ENCODE data around the gene SERPINB6.
A peak's percentile ranks its signal among the peaks of the same experiment; 100 is the strongest.

The SERPINB6 gene

DNA sequence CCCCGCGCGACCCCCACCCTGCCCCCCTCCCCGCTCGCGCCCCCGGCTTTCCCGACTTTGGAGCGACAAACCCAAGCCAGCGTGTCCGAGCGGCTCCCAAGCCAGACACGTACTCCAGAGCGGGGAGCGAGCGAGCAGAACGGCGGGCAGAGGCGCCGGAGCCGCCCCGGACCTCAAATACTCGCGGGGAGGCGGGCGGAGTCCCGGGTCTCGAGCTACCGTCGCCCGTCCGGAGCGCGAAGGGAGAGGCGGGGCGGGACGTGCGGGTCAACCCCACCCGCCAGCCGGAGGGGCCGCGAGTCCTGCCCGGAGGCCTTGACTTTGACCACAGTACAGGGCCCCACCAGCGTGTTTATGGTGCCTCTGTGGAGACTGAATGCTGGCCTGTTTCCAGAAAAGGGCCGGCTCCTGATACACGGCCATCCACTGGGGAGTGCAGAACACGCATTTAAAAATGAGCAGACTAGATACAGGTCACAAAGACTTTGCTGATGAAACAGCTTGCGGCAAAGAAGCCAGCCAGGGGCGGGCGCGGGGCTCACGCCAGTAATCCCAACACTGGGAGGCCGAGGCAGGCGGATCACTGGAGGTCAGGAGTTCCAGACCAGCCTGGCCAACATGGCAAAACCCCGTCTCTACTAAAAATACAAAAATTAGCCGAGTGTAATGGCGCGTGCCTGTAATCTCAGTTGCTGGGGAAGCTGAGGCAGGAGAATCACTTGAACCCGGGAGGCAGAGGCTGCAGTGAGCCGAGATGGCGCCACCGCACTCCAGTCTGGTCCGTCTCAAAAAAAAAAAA, at the start of gene SERPINB6:
Gene SERPINB6 (minus strand): TSS at position 148 of the 799 bp plus-strand sequence. CDS start 12,235 bp downstream, outside the sequence.
- Histone ChIP-seq H3F3A (ENCODE audit: insufficient read depth, low read length) (no peaks in the 10 kb centered on the region), H3K4me2 (ENCODE audit: low read length) (peak within 1 kb of the TSS; percentile 64), H3K27me3 (ENCODE audit: insufficient read depth, low read length) (peaks cover 9% of the 10 kb centered on the region; the same call in 1 of the 2 replicates), H4K20me1 (ENCODE audit: insufficient read depth, low read length) (no peaks in the 10 kb centered on the region), H3K36me3 (ENCODE audit: insufficient read depth, low read length) (no peaks in the 10 kb centered on the region; the same call in 1 of the 2 replicates), H3K9me2 (ENCODE audit: low read depth, low read length) (no peaks in the 10 kb centered on the region), H3K9me3 (ENCODE audit: low read length) (peaks cover 3% of the 10 kb centered on the region; the same call in 1 of the 2 replicates), H3K79me2 (ENCODE audit: insufficient read depth, low read length) (no peaks in the 10 kb centered on the region), H2AFZ (ENCODE audit: low read length) (no peak within 1 kb of the TSS), H3K4me3 (ENCODE audit: low read depth, low read length, poor library complexity, severe bottlenecking) (peak within 1 kb of the TSS; percentile 64), H3K4me1 (ENCODE audit: insufficient read depth, low read length, severe bottlenecking) (peaks cover 7% of the 10 kb centered on the region), H3K9ac (ENCODE audit: low read length) (peak within 1 kb of the TSS; percentile 51), H3K27ac (ENCODE audit: low read depth, low read length, poor library complexity, severe bottlenecking) (no peak within 1 kb of the TSS)
- no peak for TF ChIP-seq EZH2 (IDR thresholded peaks at IDR 0.05; ENCODE audit: borderline replicate concordance, low read length)
- TF ChIP-seq, protein P1, sequence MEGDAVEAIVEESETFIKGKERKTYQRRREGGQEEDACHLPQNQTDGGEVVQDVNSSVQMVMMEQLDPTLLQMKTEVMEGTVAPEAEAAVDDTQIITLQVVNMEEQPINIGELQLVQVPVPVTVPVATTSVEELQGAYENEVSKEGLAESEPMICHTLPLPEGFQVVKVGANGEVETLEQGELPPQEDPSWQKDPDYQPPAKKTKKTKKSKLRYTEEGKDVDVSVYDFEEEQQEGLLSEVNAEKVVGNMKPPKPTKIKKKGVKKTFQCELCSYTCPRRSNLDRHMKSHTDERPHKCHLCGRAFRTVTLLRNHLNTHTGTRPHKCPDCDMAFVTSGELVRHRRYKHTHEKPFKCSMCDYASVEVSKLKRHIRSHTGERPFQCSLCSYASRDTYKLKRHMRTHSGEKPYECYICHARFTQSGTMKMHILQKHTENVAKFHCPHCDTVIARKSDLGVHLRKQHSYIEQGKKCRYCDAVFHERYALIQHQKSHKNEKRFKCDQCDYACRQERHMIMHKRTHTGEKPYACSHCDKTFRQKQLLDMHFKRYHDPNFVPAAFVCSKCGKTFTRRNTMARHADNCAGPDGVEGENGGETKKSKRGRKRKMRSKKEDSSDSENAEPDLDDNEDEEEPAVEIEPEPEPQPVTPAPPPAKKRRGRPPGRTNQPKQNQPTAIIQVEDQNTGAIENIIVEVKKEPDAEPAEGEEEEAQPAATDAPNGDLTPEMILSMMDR (IDR thresholded peaks at IDR 0.05; ENCODE audit: low read length): no peak

GRCh38 chr6:3019749-3020320, 48.5 kb upstream of the SERPINB6 start:
- peaks cover 53% of the 10 kb centered on the region for H3K36me3 ChIP-seq (ENCODE audit: insufficient read depth, low read length)
- peaks cover 26% of the 10 kb centered on the region for H3K4me1 ChIP-seq (ENCODE audit: insufficient read depth, low read length, severe bottlenecking)
- H3K9me3 ChIP-seq (ENCODE audit: low read length): no peaks in the 10 kb centered on the region
- H2AFZ ChIP-seq (ENCODE audit: low read length): no peak overlapping the region
- H3K9ac ChIP-seq (ENCODE audit: low read length): no peak overlapping the region
- H3F3A ChIP-seq (ENCODE audit: insufficient read depth, low read length): 0 out of 2 replicates have a peak, but pooled peaks cover 10% of the 10 kb centered on the region
- no peak overlapping the region for H3K4me2 ChIP-seq (ENCODE audit: low read length)
- H3K79me2 ChIP-seq (ENCODE audit: insufficient read depth, low read length): peaks cover 16% of the 10 kb centered on the region
- no peak overlapping the region for H3K27ac ChIP-seq (ENCODE audit: low read depth, low read length, poor library complexity, severe bottlenecking)
- no peaks in the 10 kb centered on the region for H3K27me3 ChIP-seq (ENCODE audit: insufficient read depth, low read length)
- TF ChIP-seq, protein P1 (IDR thresholded peaks at IDR 0.05; ENCODE audit: low read length): no peak
- TF ChIP-seq EZH2 (IDR thresholded peaks at IDR 0.05; ENCODE audit: borderline replicate concordance, low read length): no peak
- no peaks in the 10 kb centered on the region for H3K9me2 ChIP-seq (ENCODE audit: low read depth, low read length)
- no peaks in the 10 kb centered on the region for H4K20me1 ChIP-seq (ENCODE audit: insufficient read depth, low read length)
- no peak overlapping the region for H3K4me3 ChIP-seq (ENCODE audit: low read depth, low read length, poor library complexity, severe bottlenecking)

GRCh38 chr6:3019065-3019464, 47.7 kb upstream of the SERPINB6 start:
- TF ChIP-seq, protein P1 (IDR thresholded peaks at IDR 0.05; ENCODE audit: low read length): no peak
- no peak for TF ChIP-seq EZH2 (IDR thresholded peaks at IDR 0.05; ENCODE audit: borderline replicate concordance, low read length)
- H3F3A ChIP-seq (ENCODE audit: insufficient read depth, low read length): 0 out of 2 replicates have a peak, but pooled peaks cover 10% of the 10 kb centered on the region
- peaks cover 56% of the 10 kb centered on the region for H3K36me3 ChIP-seq (ENCODE audit: insufficient read depth, low read length)
- no peak overlapping the region for H3K4me3 ChIP-seq (ENCODE audit: low read depth, low read length, poor library complexity, severe bottlenecking)
- H3K27ac ChIP-seq (ENCODE audit: low read depth, low read length, poor library complexity, severe bottlenecking): no peak overlapping the region
- no peaks in the 10 kb centered on the region for H3K9me3 ChIP-seq (ENCODE audit: low read length)
- no peaks in the 10 kb centered on the region for H3K9me2 ChIP-seq (ENCODE audit: low read depth, low read length)
- H3K79me2 ChIP-seq (ENCODE audit: insufficient read depth, low read length): peaks cover 16% of the 10 kb centered on the region
- H3K27me3 ChIP-seq (ENCODE audit: insufficient read depth, low read length): no peaks in the 10 kb centered on the region
- H3K4me1 ChIP-seq (ENCODE audit: insufficient read depth, low read length, severe bottlenecking): peaks cover 18% of the 10 kb centered on the region
- no peak overlapping the region for H3K9ac ChIP-seq (ENCODE audit: low read length)
- no peak overlapping the region for H3K4me2 ChIP-seq (ENCODE audit: low read length)
- H4K20me1 ChIP-seq (ENCODE audit: insufficient read depth, low read length): no peaks in the 10 kb centered on the region
- no peak overlapping the region for H2AFZ ChIP-seq (ENCODE audit: low read length)
